ENCODE measurements around the gene NDUFA5.

- TF ChIP-seq CTCF (IDR thresholded peaks at IDR 0.05): no peak
- TF ChIP-seq REST (IDR thresholded peaks at IDR 0.05; ENCODE audit: insufficient read depth in 1 of 2, low read depth in 2 of 2, low read length in 1 of 2): no peak
- TF ChIP-seq TCF7L2 (IDR thresholded peaks at IDR 0.05; ENCODE audit: low read depth, low read length): no peak
These were observed 22.1 kb downstream of the NDUFA5 start for GRCh38 chr7:123535517-123535916.

Measured in Panc1 (cell line).